GM18507 (cell line): ENCODE measurements around the gene PRKCZ.
"Not testable (repeated sequence)": the region's sequence is repeated elsewhere in the genome, so short reads cannot be mapped to it uniquely, and the experiment has no call there.

Source experiments
- DNase-seq: peaks from one replicate; pipeline ENCODE4 v3.0.0; 2011; ENCODE audit warnings: low read depth; ENCODE audit not compliant: insufficient read length; ENCODE audit errors: extremely low spot score
- FAIRE-seq: peaks from 2 replicates; lab custom pipeline; 2011; peaks lifted over from hg19 to GRCh38; lab: Jason Lieb, UNC

PRKCZ gene

GRCh38 chr1:2080140-2080539 lies 29.9 kb downstream of the PRKCZ start:
- DNase-seq (no peak), FAIRE-seq (no peak)

- DNase-seq, result no peak
- FAIRE-seq, result no peak
These were observed 30.7 kb downstream of the PRKCZ start for GRCh38 chr1:2080884-2081283.

GRCh38 chr1:2081326-2081885 lies 31.2 kb downstream of the PRKCZ start:
- DNase-seq (no peak), FAIRE-seq (no peak)

- no peak for FAIRE-seq
- DNase-seq, result no peak
These were observed 31.9 kb downstream of the PRKCZ start for GRCh38 chr1:2082064-2082463.

GRCh38 chr1:2083666-2084065 lies 33.5 kb downstream of the PRKCZ start:
- no peak for FAIRE-seq
- DNase-seq, result no peak

DNA sequence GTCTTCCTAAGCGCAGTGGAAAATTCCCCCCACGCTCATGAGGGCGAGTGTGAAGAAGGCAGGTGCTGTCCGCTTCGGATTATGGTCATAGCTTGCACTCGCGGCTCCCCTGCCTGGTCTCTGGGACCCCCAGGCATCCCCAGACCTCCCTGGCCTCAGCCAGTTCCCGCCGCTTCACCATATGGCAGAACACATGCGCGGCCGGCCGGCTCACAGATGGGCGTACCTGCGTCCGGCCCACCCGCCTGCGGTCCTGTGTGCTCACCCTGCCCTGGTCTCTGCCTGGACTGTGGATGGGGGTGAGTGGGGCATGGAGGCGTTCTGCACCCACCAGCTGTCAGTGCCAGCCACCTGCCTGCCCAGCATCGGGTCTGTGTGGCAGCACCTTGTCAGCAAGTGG lies 34.1 kb downstream of the PRKCZ start:
- FAIRE-seq (no peak), DNase-seq (no peak)

DNA sequence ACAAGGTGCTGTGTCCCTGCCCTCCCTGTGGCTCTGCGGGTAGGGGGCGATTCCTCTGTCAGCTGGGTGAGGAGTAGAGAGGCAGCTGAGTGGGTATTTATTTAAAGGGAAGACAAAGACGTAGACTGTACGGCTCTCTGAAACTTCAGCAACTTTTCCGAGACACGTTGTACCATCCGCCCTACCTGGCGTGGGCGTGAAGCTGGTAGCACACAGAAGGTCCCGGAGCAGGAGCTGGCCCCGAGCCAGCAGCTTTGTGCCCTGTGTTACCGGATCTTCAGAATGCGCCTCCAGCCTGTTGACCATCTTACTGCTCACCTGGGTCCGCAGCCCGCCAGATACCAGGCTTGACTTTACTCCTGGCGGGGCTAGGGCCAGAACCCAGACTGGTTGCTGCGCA lies 34.9 kb downstream of the PRKCZ start:
- DNase-seq, result no peak
- FAIRE-seq, result no peak

DNA sequence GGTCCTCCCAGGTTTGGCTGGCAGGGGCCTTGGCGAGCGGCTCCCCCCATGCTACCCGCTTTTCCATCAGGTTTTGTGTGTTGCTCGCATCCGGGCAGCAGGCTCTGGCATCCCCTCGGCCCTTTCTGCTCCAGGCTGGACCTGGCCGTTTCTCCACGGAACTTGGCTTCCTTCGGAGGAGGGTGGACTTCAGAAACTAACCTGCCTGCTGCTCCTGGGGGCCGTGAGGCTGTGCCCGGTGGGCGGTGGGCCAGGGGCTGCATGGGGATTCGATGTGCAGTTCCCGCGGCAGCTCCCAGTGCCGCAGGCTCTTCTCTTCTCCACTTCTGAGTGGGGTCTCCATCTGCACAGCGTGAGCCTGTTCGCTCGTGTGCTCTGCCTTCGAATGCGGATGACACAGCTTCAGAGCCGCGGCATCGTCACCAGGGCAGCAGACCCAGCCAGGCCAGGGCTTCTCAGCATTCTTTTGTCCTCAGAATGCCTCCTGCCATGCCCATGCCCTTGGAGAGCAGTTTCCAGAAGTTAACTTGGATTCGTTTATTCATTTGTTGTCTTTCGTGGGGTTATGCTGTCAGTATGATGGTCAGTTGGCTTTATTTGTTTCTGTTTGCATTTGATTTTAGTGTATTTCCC lies 36.4 kb downstream of the PRKCZ start:
- FAIRE-seq, result no peak

GRCh38 chr1:2087766-2088165 lies 37.6 kb downstream of the PRKCZ start:
- FAIRE-seq, result no peak
- no peak for DNase-seq

More for the DNA sequence above, 36.4 kb downstream of the PRKCZ start:
- no peak for DNase-seq

DNA sequence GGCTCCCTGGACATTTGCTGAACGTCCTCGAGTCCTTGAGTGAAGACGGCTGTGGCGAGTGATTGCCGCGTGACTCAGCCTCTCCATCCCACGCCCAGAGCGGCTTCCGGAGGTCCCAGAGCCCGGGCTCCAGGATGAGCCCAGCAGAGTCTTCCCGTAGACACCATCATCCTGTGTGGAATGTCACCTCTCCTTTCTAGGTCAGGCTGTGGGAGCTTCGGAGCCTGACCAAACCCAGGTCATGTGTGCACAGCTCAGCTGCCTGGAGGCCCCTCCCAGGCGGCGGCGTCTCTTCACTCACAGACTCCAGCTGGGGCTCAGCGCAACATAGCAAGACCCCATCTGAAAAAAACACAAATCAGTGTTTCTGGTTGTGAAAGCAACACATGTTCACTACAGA lies 38.2 kb downstream of the PRKCZ start:
- FAIRE-seq, result no peak
- DNase-seq, result no peak

DNA sequence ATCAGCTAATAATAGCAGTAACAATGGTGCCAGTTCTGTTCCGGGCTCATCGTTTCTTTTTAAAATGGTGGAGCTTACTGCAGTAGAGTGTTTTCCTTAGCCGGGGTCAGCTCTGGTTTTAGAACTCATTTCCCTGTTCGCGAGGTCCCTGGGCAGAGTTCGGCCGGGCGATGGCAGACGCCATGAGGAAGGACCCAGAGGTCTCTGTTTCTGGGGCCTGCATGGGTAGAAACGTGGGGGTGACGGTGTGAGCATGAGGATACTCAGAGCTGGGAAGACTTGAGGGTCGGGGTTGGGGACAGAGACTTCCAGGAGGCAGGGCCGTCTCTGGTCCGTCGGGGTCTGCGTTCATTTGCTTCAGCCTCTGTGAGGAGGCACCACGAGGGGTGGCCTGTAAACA lies 38.8 kb downstream of the PRKCZ start:
- FAIRE-seq (no peak), DNase-seq (no peak)

GRCh38 chr1:2090216-2090890 lies 40.1 kb downstream of the PRKCZ start:
- FAIRE-seq, result no peak

GRCh38 chr1:2091611-2092604 lies 41.7 kb downstream of the PRKCZ start:
- FAIRE-seq (no peak), DNase-seq (no peak)

More at GRCh38 chr1:2090216-2090890, 40.1 kb downstream of the PRKCZ start:
- DNase-seq, result no peak

DNA sequence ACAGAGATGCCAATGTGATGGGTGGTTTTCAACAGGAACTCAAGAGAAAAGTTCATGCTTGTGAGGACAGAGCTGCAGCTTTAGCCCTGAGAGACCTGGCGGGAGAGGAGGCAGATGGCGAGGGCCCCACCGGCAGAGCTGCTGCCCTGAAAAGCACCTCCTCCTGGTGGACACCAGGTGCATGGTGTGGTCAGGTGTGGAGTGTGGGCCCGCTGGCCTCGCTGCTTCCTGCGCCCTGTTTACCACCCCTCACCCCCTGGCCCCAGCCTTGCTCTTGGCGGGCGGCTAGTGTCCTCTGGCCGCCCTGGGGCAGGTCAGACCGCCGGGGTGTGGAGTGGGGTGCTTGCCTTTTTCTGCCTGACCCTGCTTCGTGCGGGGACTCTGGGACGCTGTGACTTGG lies 42.8 kb downstream of the PRKCZ start:
- no peak for FAIRE-seq
- DNase-seq, result no peak

DNA sequence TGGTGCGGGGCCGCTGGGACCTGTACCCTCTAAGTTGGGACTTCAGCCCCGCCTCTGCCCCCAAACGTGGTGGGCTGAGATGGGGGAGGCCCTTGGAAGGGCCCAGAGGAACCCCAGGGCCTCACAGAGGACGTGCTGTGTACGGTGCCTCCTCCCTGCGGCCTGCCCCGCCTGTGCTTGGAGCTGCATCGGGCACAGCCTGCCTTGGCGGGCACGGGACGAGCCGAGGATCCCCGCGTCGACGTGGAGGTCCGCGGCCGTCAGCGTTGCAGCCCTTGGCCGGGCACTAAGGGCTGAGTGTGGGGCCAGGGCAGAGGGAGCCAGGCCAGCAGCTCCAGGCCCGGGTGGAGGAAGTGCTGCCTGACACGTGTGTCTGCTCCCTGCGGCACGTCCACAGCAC lies 43.4 kb downstream of the PRKCZ start:
- FAIRE-seq (no peak), DNase-seq (no peak)

GRCh38 chr1:2094269-2095158 lies 44.3 kb downstream of the PRKCZ start:
- FAIRE-seq, DNase-seq: not testable (repeated sequence)

DNA sequence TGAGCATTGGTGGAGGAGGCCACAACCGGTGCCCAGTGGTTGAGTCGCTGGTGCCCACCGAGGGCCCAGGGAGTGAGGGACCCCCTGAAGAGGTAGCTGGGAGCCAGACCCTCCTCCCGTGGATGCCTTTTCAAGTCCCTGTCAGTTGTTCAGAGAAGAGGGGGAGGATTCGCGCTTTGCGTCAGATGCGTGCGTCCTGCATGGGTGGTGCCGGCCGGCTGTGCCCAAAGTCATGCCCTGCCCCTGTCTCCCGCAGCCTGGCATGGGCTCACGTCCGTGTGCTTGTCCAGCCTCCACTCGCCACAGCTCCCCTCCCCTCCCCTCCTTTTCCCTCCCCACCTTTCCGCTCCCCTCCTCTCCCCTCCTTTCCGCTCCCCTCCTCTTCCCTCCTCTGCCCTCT lies 45.2 kb downstream of the PRKCZ start:
- DNase-seq (no peak), FAIRE-seq (no peak)

- no peak for FAIRE-seq
- DNase-seq, result no peak
These were observed 45.9 kb downstream of the PRKCZ start for GRCh38 chr1:2095981-2096736.
